Smooth muscle cell (in vitro differentiated cells): ENCODE measurements around the gene EPO. TPM values are rescaled to one million over a fixed set of nuclear protein-coding genes. Genes with fewer than 3 reads are reported as not detected.

Experiments used
- DNase-seq: peaks from one replicate; lab custom pipeline; 2025; ENCODE audit not compliant: unreplicated experiment; lab: John Stamatoyannopoulos, UW
- H2AFZ ChIP-seq: fragments of 200-600 bp; sonication (generic); 2 replicates; pipeline ENCODE4 v1.6.0; 2016; ENCODE audit warnings: antibody characterized with exemption, low read depth, mild to moderate bottlenecking
- H3F3A ChIP-seq: fragments of 200-600 bp; sonication (generic); 2 replicates; pipeline ENCODE4 v1.6.0; 2017; ENCODE audit warnings: antibody characterized with exemption, low read depth
- H3K27ac ChIP-seq: fragments of 200-600 bp; sonication (generic); 2 replicates; pipeline ENCODE4 v1.5.1; 2016; ENCODE audit warnings: low read depth, mild to moderate bottlenecking
- H3K27me3 ChIP-seq: fragments of 200-600 bp; sonication (generic); 2 replicates; pipeline ENCODE4 v1.6.1; 2016; ENCODE audit warnings: low read depth, mild to moderate bottlenecking
- H3K36me3 ChIP-seq: fragments of 200-600 bp; sonication (generic); 2 replicates; pipeline ENCODE4 v1.5.1; 2016; ENCODE audit warnings: low read depth
- H3K4me1 ChIP-seq: fragments of 200-600 bp; sonication (generic); 2 replicates; pipeline ENCODE4 v1.5.1; 2016; ENCODE audit warnings: low read depth
- H3K4me2 ChIP-seq: fragments of 200-600 bp; sonication (generic); 2 replicates; pipeline ENCODE4 v1.6.0; 2016; ENCODE audit warnings: mild to moderate bottlenecking
- H3K4me3 ChIP-seq: fragments of 200-600 bp; sonication (generic); 2 replicates; pipeline ENCODE4 v1.5.1; 2016; ENCODE audit warnings: mild to moderate bottlenecking
- H3K79me2 ChIP-seq: fragments of 200-600 bp; sonication (generic); 2 replicates; pipeline ENCODE4 v1.6.0; 2016; ENCODE audit warnings: low read depth, mild to moderate bottlenecking
- H3K9ac ChIP-seq: fragments of 200-600 bp; sonication (generic); 2 replicates; pipeline ENCODE4 v1.6.0; 2016; ENCODE audit warnings: low read depth
- H3K9me3 ChIP-seq: fragments of 200-600 bp; sonication (generic); replicated peaks from 2 replicates; pipeline ENCODE4 v1.5.1; 2016; ENCODE audit warnings: low read depth
- H4K20me1 ChIP-seq: fragments of 200-600 bp; sonication (generic); 2 replicates; pipeline ENCODE4 v1.6.0; 2016; ENCODE audit warnings: low read depth
- CTCF ChIP-seq: fragments of 200-600 bp; sonication (generic); IDR thresholded peaks from 2 replicates; pipeline ENCODE4 v1.5.1; 2017; ENCODE audit warnings: borderline replicate concordance, mild to moderate bottlenecking, antibody characterized with exemption; ENCODE audit not compliant: insufficient read depth, poor library complexity, severe bottlenecking
- WGBS: methylation state at CpG from one replicate; pipeline ENCODE4 v1.1.7; 2016; ENCODE audit warnings: low lambda C conversion rate; 5-methylcytosine and 5-hydroxymethylcytosine counted together
- polyA plus RNA-seq: library from polyadenylated mRNA; unstranded; fragments of >200 nt; fragmentation: Nextera tagmentation; extraction: Ambion mirVana; gene quantifications from 2 replicates; pipeline ENCODE4 v1.2.1, GENCODE V29; 2016
- total RNA-seq: library from RNA; depleted of rRNA; stranded (reverse); fragments of >200 nt; gene quantifications from 2 replicates; pipeline ENCODE4 v1.2.3, GENCODE V29; 2014

Gene EPO
- total and polyA plus RNA-seq, 2 experiments from 2014 or later: not detected

GRCh38 chr7:100682991-100683658 lies 37.1 kb upstream of the EPO start:
- no peaks in the 10 kb centered on the region for H3K4me1 ChIP-seq
- no peak overlapping the region for H3K9ac ChIP-seq
- no peak overlapping the region for H3K4me3 ChIP-seq
- no peak for DNase-seq
- peaks cover 60% of the 10 kb centered on the region for H4K20me1 ChIP-seq
- no peaks in the 10 kb centered on the region for H3K36me3 ChIP-seq
- peaks cover 2% of the 10 kb centered on the region for H3K79me2 ChIP-seq
- TF ChIP-seq CTCF: no peak
- H2AFZ ChIP-seq: no peak overlapping the region
- no peaks in the 10 kb centered on the region for H3K27me3 ChIP-seq
- no peak overlapping the region for H3K4me2 ChIP-seq
- WGBS: 90% methylated on average over 23 of the region's 28 CpGs
- H3F3A ChIP-seq: no peaks in the 10 kb centered on the region
- H3K27ac ChIP-seq: no peak overlapping the region
- no peaks in the 10 kb centered on the region for H3K9me3 ChIP-seq

GRCh38 chr7:100683659-100684533 lies 36.4 kb upstream of the EPO start:
- Histone ChIP-seq H3K4me3 (no peak overlapping the region), H3K9ac (no peak overlapping the region), H3K4me2 (no peak overlapping the region), H3F3A (no peaks in the 10 kb centered on the region), H3K9me3 (no peaks in the 10 kb centered on the region), H4K20me1 (peaks cover 60% of the 10 kb centered on the region), H3K79me2 (peaks cover 10% of the 10 kb centered on the region), H3K4me1 (no peaks in the 10 kb centered on the region), H3K27ac (no peak overlapping the region), H2AFZ (no peak overlapping the region), H3K36me3 (no peaks in the 10 kb centered on the region), H3K27me3 (no peaks in the 10 kb centered on the region)
- DNase-seq: no peak
- no peak for TF ChIP-seq CTCF
- 97% methylated on average over 35 of the region's 37 CpGs for WGBS

- H3K4me3 ChIP-seq: no peak overlapping the region
- no peaks in the 10 kb centered on the region for H3K9me3 ChIP-seq
- 99% methylated on average over 15 of the region's 16 CpGs for WGBS
- peaks cover 17% of the 10 kb centered on the region for H3K79me2 ChIP-seq
- H3K36me3 ChIP-seq: no peaks in the 10 kb centered on the region
- H3K9ac ChIP-seq: no peak overlapping the region
- TF ChIP-seq CTCF: no peak
- peaks cover 60% of the 10 kb centered on the region for H4K20me1 ChIP-seq
- no peak overlapping the region for H3K4me2 ChIP-seq
- no peak for DNase-seq
- no peak overlapping the region for H3K27ac ChIP-seq
- H3F3A ChIP-seq: no peaks in the 10 kb centered on the region
- H3K4me1 ChIP-seq: no peaks in the 10 kb centered on the region
- no peaks in the 10 kb centered on the region for H3K27me3 ChIP-seq
- no peak overlapping the region for H2AFZ ChIP-seq
Observed at GRCh38 chr7:100684534-100685042, 35.7 kb upstream of the EPO start.
